ENCODE results near the gene SLX4IP. TPM values are rescaled to one million over a fixed set of nuclear protein-coding genes. Genes with fewer than 3 reads are reported as not detected.

Gene SLX4IP
- total and polyA plus RNA-seq, 2 of the 13 experiments (the other 11 are each of a cell fraction or from before 2014, with no cell fraction given): 3.6 to 7.3 TPM

DNA sequence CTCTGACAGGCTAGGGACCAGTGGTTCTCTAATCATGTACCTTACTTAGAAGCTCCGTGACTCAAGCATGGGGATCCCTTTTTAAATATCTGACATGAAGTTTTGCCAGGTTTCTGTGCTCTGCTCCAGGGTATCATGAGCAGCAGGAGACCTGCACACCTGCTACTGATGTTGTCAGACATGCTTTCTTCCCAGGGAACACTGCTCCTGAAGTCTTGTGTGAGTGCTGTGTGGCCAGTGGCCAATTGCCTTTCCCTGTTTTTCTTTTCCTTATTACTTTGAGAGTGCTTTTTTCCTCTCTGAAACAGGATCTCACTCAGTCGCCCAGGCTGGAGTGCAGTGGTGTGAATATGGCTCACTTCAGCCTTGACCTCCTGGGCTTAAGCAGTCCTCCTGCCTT lies 26.4 kb downstream of the SLX4IP start:
- POLR2A ChIA-PET: interaction anchor here (0.6 kb wide), 1 partner anchor 27 kb away, joined by 3 read pairs; the partner anchor contains the start of gene MKKS
- no TSS peak for BruUV-seq (replicated peaks)
- no peak overlapping the region for H3K9ac ChIP-seq (ENCODE audit: insufficient read depth, low read depth, low read length)
- H2AFZ ChIP-seq (ENCODE audit: low read length): no peak overlapping the region
- H4K20me1 ChIP-seq (ENCODE audit: insufficient read depth, low read length): no peaks in the 10 kb centered on the region
- no peak overlapping the region for H3K27ac ChIP-seq (ENCODE audit: extremely low read length, insufficient read depth, low read length)
- H3K9me3 ChIP-seq (ENCODE audit: low read length): peaks cover 11% of the 10 kb centered on the region
- H3K36me3 ChIP-seq (replicated peaks in 1 of 2; ENCODE audit: control insufficient read depth in 1 of 2, insufficient read depth in 2 of 2, low read length in 2 of 2): no peaks in the 10 kb centered on the region; a peak in 1 of 5 replicates
- H3K79me2 ChIP-seq (ENCODE audit: insufficient read depth, low read length): peaks cover 17% of the 10 kb centered on the region
- intact Hi-C loops (cut with micrococcal nuclease; ENCODE audit: unreplicated experiment) (loop anchor here (10.0 kb wide), 2 partner anchors 203 to 523 kb away; no protein-coding TSS in a partner anchor), in situ Hi-C loops (cut with HindIII; ENCODE audit: extremely low pct_ligation_motif_present, low pct_unique_long_range_greater_than_20kb) (no loop called here)
- ATAC-seq: no peak
- TF ChIP-seq, protein P1, sequence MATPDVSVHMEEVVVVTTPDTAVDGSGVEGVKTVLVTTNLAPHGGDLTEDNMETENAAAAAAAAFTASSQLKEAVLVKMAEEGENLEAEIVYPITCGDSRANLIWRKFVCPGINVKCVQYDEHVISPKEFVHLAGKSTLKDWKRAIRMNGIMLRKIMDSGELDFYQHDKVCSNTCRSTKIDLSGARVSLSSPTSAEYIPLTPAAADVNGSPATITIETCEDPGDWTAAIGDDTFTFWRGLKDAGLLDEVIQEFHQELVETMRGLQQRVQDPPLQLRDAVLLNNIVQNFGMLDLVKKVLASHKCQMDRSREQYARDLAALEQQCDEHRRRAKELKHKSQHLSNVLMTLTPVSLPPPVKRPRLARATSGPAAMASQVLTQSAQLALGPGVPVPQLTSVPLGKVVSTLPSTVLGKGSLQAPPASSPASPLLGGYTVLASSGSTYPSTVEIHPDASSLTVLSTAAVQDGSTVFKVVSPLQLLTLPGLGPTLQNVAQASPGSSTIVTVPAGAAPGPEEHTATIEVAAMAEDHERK (CRISPR knock-in tag; IDR thresholded peaks at IDR 0.05; ENCODE audit: low read depth): no peak
- TF ChIP-seq ZNF138 (CRISPR knock-in tag; IDR thresholded peaks at IDR 0.05; ENCODE audit: low read depth) (no peak), JDP2 (CRISPR knock-in tag; IDR thresholded peaks at IDR 0.05; ENCODE audit: borderline replicate concordance) (no peak), NFE2L1 (CRISPR knock-in tag; IDR thresholded peaks at IDR 0.05; ENCODE audit: borderline replicate concordance) (no peak), ZNF567 (CRISPR knock-in tag; IDR thresholded peaks at IDR 0.05; ENCODE audit: borderline replicate concordance) (no peak), BRD4 (CRISPR knock-in tag; IDR thresholded peaks at IDR 0.05) (no peak), IRF2 (CRISPR knock-in tag; IDR thresholded peaks at IDR 0.05) (no peak), ATF7-NPFF (CRISPR knock-in tag; IDR thresholded peaks at IDR 0.05; ENCODE audit: low read depth) (no peak), ZNF564 (CRISPR knock-in tag; IDR thresholded peaks at IDR 0.05) (no peak)
- no peaks in the 10 kb centered on the region for H3K27me3 ChIP-seq (ENCODE audit: control insufficient read depth in 1 of 2, insufficient read depth in 2 of 2, low read length in 2 of 2)
- no peak overlapping the region for H3K4me2 ChIP-seq (ENCODE audit: low read depth, low read length)
- DNase-seq (ENCODE audit: low spot score): no peak
- H3K4me1 ChIP-seq (ENCODE audit: insufficient read depth, low read length): peaks cover 22% of the 10 kb centered on the region
- no peak overlapping the region for H3K4me3 ChIP-seq (replicated peaks in 1 of 3; ENCODE audit: insufficient read depth in 1 of 3, low read depth in 2 of 3, low read length in 3 of 3)
- no peak for FAIRE-seq
- 99% methylated on average over 2 of the region's 2 CpGs for WGBS (ENCODE audit: low lambda C conversion rate)
- CTCF ChIA-PET (ENCODE audit: low intra/inter-chr PET ratio, low total read pairs): no interaction called here
